Transverse colon (tissue), 4 donors: ENCODE measurements around the gene EFCAB8.

Experiments
- POLR2AphosphoS5 ChIP-seq, 3 donors: sonication (generic); formaldehyde crosslinking; IDR thresholded peaks; one replicate each; pipeline ENCODE4 v1.6.1; 2016; ENCODE audit warnings: antibody characterized with exemption in 3 of 3
- TF ChIP-seq, protein P1 (sequence below), 5 experiments: fragments of 200-600 bp in 3 of 5; fragments of 450-650 bp in 2 of 5; sonication (generic) in 3 of 5; IDR thresholded peaks; 1 replicate in 2 of 5; 2 replicates in 3 of 5; pipeline ENCODE4 v1.5.1; 2016 to 2017; ENCODE audit warnings: antibody characterized with exemption in 5 of 5, inconsistent platforms in 3 of 5, mild to moderate bottlenecking in 2 of 5, moderate library complexity in 1 of 5

DNA sequence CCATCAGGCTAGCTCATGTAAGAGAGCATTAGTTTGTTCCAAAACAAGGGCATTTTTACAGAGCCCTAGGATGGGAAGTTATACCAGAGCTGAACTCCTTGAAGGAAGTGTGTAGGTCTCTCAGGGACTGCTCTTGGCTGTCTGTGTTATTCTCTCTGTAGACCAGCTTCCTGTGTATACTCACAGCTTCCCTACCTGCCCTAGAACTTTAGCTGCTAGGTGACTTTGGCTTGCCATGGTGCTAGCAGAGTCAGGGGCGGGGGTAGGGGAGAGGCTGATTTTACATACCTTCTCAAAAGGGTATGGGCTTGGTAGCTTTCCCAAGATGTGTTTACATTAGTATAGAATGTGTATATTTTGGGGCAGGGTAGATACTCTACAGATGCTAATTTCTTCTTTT lies 21.6 kb upstream of the EFCAB8 start:
- TF ChIP-seq, protein P1, sequence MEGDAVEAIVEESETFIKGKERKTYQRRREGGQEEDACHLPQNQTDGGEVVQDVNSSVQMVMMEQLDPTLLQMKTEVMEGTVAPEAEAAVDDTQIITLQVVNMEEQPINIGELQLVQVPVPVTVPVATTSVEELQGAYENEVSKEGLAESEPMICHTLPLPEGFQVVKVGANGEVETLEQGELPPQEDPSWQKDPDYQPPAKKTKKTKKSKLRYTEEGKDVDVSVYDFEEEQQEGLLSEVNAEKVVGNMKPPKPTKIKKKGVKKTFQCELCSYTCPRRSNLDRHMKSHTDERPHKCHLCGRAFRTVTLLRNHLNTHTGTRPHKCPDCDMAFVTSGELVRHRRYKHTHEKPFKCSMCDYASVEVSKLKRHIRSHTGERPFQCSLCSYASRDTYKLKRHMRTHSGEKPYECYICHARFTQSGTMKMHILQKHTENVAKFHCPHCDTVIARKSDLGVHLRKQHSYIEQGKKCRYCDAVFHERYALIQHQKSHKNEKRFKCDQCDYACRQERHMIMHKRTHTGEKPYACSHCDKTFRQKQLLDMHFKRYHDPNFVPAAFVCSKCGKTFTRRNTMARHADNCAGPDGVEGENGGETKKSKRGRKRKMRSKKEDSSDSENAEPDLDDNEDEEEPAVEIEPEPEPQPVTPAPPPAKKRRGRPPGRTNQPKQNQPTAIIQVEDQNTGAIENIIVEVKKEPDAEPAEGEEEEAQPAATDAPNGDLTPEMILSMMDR (IDR thresholded peaks at IDR 0.05): no peak
- no peak for TF ChIP-seq POLR2AphosphoS5 (IDR thresholded peaks at IDR 0.05)
